HK-2 (cell line): ENCODE data around the gene CFAP92.

Experiments
- DNase-seq: peaks from one replicate; pipeline ENCODE4 v3.0.0-alpha.2; 2018; ENCODE audit not compliant: unreplicated experiment

Gene CFAP92

GRCh38 chr3:129026728-129027543 lies 33.1 kb upstream of the CFAP92 start:
- peak; percentile 92 for DNase-seq

- no peak for DNase-seq
Measured at GRCh38 chr3:129025691-129026435, 32.0 kb upstream of the CFAP92 start.

- DNase-seq, result no peak
Measured at GRCh38 chr3:129025108-129025507, 31.2 kb upstream of the CFAP92 start.

- no peak for DNase-seq
Measured at GRCh38 chr3:129023909-129024308, 30.0 kb upstream of the CFAP92 start.

GRCh38 chr3:129023008-129023358 lies 29.1 kb upstream of the CFAP92 start:
- no peak for DNase-seq

GRCh38 chr3:129022114-129023007 lies 28.5 kb upstream of the CFAP92 start:
- no peak for DNase-seq

- no peak for DNase-seq
Measured at GRCh38 chr3:129021140-129021551, 27.3 kb upstream of the CFAP92 start.

- no peak for DNase-seq
Measured at GRCh38 chr3:129020691-129021090, 26.8 kb upstream of the CFAP92 start.

- no peak for DNase-seq
Measured at GRCh38 chr3:129019266-129019665, 25.4 kb upstream of the CFAP92 start.

- no peak for DNase-seq
Measured at GRCh38 chr3:129018751-129019150, 24.9 kb upstream of the CFAP92 start.

- no peak for DNase-seq
Measured at GRCh38 chr3:129018271-129018670, 24.4 kb upstream of the CFAP92 start.

GRCh38 chr3:129017484-129017899 lies 23.6 kb upstream of the CFAP92 start:
- DNase-seq, result no peak

- DNase-seq, result no peak
Measured at GRCh38 chr3:129016720-129017483, 23.0 kb upstream of the CFAP92 start.

GRCh38 chr3:129016356-129016719 lies 22.5 kb upstream of the CFAP92 start:
- DNase-seq, result no peak

- DNase-seq, result no peak
Measured at GRCh38 chr3:129015388-129016105, 21.7 kb upstream of the CFAP92 start.

- no peak for DNase-seq
Measured at GRCh38 chr3:129014793-129015345, 21.0 kb upstream of the CFAP92 start.

GRCh38 chr3:129014148-129014547 lies 20.3 kb upstream of the CFAP92 start:
- DNase-seq, result no peak

- no peak for DNase-seq
Measured at GRCh38 chr3:129013491-129013891, 19.6 kb upstream of the CFAP92 start.

- DNase-seq, result no peak
Measured at GRCh38 chr3:129010310-129010956, 16.6 kb upstream of the CFAP92 start.

GRCh38 chr3:129009266-129009665 lies 15.4 kb upstream of the CFAP92 start:
- no peak for DNase-seq
